ENCODE measurements around the gene PICALM. TPM values are rescaled to one million over a fixed set of nuclear protein-coding genes. Genes with fewer than 3 reads are reported as not detected.
A peak's percentile ranks its signal among the peaks of the same experiment; 100 is the strongest.
"Not testable (repeated sequence)": the region's sequence is repeated elsewhere in the genome, so short reads cannot be mapped to it uniquely, and the experiment has no call there.

PICALM gene
- total RNA-seq, 1 donor from 2014 or later = 261 TPM

DNA sequence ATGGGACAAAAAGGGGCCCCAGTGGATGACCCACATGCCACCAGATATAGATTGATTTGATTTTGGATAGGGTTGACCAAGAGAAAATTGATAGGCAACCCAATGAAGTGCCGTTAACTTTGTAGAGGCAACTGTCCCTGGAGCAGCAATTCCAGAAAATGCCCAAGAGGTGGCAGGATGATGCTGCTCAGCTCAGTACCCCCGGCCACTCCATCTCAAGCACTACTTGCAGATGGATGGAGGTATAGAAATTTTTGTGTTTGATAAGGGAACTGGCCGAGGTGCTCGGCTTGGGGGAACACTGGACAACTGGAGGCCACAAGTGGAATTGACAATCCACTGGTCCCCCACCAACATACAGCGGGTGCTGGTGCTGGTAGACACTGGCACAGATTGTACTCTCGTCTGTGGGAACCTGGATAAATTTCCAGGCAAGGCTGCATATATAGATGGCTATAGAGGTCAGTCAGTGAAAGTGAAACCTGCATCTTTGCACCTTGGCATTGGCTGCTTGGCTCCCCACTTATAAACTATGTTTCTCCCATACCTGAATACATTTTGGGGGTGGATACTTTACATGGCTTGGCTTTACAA lies 127.4 kb downstream of the PICALM start:
- peak; percentile 62 for DNase-seq (ENCODE audit: low spot score)

DNA sequence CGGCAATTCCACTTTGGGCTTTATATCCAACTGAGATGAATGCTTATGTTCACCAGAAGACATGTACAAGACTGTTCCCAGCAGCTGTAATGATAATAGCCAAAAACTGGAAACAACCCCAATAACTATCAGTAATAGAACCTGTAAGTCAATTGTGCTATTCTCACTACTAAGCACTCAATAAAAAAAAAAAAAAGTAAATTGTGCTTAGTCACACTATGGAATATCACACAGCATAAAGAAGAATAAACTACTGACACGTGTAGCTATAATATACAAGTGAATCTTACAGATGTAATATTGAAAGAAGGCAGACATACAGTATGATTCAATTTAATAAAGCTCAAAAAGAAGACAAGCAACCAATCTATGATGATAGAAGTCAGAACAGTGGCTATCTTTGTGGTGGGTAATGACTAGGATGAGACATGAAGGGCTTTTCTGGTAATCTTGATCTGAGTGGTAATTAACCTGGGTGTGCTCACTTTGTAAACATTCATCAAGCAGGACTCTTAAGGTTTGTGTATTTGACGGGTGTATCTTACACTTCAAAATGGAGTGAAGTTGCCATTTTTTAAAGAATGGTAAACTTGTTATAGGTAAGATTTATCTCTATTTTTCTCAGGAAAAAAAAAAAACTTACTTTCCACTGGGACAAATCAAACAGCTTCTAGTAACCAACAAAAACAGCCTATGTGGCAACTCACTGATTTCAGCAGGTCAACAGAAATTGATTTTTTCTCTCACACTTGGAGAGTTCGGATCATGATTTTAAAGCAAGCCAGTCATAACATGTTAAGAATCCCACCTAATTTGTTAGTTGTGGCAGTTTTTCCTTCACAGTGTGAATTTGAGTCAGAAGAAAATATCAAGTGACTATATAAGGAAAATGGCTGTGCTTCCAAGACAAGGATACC lies 129.5 kb downstream of the PICALM start:
- DNase-seq (ENCODE audit: low spot score) = no peak

DNA sequence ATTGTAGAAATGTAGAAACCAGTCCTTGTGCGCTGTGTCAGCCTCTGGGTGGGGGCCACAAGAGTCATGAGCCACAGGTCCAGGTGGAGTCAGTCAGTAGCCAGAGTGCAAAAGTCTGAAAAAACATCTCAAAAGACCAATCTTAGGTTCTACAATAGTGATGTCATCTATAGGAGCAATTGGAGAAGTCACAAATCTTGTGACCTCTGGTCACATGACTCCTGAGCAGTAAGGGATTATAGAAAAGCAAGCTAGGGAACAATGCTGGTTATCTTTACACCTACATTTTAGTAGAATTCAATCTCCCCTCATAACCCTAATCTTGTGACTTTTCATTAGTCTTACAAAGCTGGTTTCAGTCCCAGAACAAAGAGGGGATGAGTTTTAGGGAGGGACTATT lies 131.0 kb downstream of the PICALM start:
- DNase-seq (ENCODE audit: low spot score) = no peak

DNA sequence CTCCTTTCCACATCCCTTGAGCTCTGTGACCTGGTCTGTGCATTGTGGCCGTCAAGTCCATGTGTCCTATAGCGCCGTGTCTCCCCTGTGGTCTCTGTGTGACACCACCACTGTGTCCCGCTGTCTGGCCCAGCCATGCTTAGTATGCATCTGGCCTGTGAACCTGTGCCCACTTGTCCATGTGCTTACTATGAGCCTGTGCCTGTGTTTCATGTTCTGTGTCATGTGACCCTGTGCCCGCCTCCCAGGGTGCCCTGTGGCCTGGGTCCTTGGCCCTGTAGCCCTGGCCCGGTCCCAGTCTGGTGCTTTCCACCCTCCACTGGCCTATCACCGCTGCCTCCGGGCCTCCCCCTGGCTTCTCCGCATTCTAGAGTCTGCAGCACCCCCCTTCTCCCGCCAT lies 133.1 kb downstream of the PICALM start:
- no peak for DNase-seq (ENCODE audit: low spot score)

- no peak for DNase-seq (ENCODE audit: low spot score)
Measured at GRCh38 chr11:85934596-85935169, 134.2 kb downstream of the PICALM start.

DNA sequence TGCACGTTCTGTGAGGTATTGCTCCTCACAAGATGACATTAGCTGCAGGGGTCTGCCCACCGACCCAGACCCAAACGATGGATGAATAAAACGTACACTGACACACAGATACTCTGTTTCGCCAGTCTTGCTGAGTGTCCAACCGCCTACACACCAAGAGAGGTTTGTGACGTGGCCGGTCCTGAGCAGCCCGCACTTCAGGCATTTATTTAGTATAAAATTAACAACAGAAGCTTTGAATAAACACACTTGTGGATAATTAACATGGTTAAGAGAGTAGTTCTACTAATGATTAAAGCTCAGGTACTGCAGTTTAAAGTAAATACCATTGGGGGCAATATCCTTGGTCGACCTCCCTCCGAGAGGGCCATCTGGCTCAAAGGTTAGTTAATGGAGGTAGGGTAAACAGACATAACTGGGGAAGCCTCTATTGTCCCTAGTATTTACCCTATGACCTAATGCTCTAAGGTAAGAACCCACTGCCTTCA lies 138.0 kb downstream of the PICALM start:
- no peak for DNase-seq (ENCODE audit: low spot score)

GRCh38 chr11:85926653-85927214 lies 142.2 kb downstream of the PICALM start:
- DNase-seq (ENCODE audit: low spot score) = not testable (repeated sequence)

DNA sequence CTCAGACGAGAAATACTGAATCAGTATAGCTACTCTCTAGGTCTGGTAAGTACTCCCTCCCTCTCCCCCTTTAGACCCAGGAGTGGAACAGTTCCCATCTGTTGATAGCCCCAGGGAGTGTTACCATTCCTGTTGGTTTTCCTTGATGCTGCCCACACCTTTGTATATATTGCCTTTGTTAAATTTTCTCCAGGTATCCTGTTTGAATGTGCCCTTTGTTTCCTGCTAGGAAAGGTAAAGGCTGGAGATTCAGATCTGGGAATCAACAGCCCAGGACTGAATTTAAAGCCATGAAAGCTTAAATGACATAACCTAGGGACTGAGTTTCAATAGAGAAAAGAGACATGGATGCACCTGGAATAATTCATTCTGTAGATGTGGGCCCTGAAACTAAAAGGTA lies 145.4 kb downstream of the PICALM start:
- DNase-seq (ENCODE audit: low spot score) = no peak

DNA sequence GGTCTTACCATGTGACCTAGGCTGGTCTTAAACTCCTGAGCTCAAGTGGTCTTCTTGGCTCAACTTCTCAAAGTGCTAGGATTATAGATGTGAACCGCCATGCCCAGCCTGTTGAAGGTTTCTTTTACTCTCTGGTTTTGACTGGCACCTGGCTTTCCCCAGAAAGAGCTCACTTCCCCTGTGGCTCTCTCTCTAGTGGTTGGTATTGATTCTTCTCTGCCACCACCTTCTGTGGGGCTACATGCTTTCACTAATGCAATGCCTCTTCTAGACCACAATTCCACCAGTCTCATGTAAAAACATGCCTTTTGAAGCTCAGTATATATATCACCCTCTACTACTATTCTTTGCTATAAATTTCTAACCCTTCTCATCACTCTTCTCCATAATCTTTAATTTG lies 146.5 kb downstream of the PICALM start:
- no peak for DNase-seq (ENCODE audit: low spot score)

GRCh38 chr11:85918910-85919794 lies 149.7 kb downstream of the PICALM start:
- DNase-seq (ENCODE audit: low spot score) = no peak

DNA sequence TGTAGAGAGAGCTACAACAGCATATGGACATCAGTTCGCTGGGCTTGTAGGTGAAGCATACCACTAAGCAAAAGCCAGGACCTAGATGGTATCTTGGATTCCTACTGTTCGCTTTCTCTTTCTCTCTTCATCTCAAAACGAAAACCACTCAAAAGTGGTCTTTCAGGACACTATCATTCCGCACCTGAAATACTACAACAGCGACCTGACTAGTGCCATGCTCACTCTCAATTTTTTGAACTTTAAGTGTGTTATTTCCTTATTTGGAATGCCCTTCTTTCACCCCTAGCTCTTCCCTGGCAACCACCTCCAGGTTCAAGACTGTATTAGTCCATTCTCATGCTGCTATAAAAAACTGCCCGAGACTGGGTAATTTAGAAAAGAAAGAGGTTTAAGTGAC lies 154.5 kb downstream of the PICALM start:
- DNase-seq (ENCODE audit: low spot score) = no peak

DNA sequence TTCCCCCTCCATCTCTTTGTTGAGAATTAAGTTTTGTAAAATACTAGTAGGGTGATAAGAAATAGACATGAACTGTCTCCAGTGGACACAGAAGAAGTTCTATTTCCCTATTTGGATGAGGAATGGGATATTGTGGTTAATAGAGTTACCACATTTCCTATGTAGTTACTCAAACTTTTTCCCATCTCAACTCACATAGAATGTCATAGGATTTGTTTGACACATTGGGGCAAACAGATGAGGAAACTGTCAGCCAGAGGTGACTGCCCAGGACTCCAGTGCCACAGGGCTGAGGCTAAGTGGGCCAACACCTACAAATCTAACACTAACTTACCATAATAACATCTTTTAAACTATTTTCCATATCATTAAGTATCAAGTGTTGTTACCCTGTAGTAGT lies 155.4 kb downstream of the PICALM start:
- no peak for DNase-seq (ENCODE audit: low spot score)

DNA sequence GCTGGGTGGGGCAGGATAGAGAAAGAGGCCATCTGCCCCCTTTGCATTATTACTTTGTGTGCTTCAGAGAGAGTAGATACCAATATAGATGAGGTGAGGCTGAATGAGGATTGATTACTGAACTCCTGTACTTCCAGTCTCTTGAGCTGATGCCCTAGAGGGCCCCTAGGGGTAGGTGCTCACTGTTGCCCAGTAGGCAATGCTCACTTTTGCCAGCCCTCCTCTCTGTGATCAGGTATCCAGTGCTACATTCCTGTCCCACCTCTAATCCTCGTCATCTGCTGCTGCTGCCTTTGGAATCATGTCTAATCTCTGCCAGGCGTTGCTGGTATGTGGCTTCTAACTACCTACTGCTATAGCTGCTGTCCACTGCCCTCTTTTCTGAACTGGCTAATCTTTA lies 156.5 kb downstream of the PICALM start:
- DNase-seq (ENCODE audit: low spot score) = no peak

Other genes with a start within 250 kb of the PICALM start
- not detected for gene CCDC83, start 213.7 kb downstream of the PICALM start, total RNA-seq
- 26.7 TPM for gene EED, start 175.7 kb upstream of the PICALM start, total RNA-seq
- gene HIKESHI, start 233.2 kb upstream of the PICALM start, total RNA-seq = 28.7 TPM

All from ureter (tissue), 1 donor.